ENCODE data around the gene B3GNT4. TPM values are rescaled to one million over a fixed set of nuclear protein-coding genes. Genes with fewer than 3 reads are reported as not detected.

B3GNT4 gene
- total and polyA plus RNA-seq, 2 donors (not counting 3 experiments of a cell fraction or from before 2014, with no cell fraction given): 0.11 to 0.31 TPM

DNA sequence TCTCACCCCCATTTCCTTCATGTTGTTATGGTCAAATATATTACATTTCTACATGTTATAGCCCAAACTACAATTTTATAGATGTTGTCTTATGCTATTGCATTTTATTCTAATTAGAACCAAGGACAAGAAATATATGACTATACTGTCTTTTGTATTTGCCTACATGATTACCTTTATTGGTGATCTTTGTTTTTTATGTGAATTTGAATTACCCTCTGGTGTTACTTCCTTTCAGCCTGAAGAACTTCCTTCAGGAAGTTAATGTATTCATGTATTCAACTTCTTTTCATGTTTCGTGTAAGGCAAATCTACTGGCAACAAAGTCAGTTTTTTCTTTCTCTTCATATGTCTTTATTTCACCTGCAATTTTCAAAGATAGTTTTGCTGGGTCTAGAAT lies 8.7 kb upstream of the B3GNT4 start:
- no peak overlapping the region for H2AFZ ChIP-seq (ENCODE audit: low read depth, low read length)
- no peak overlapping the region for H3K4me2 ChIP-seq (ENCODE audit: insufficient read depth, low read length)
- ChIA-PET POLR2A (no interaction called here), CTCF (interaction anchor here (0.7 to 1.6 kb wide), 3 partner anchors 40 to 73 kb away, joined by 3 read pairs; no protein-coding TSS in a partner anchor)
- no peaks in the 10 kb centered on the region for H3K4me1 ChIP-seq (ENCODE audit: control insufficient read depth, extremely low read depth, insufficient read depth, low read length)
- no peaks in the 10 kb centered on the region for H3K27me3 ChIP-seq (ENCODE audit: control insufficient read depth in 2 of 2, insufficient read depth in 2 of 2, low read length in 2 of 2)
- FAIRE-seq: no peak
- TF ChIP-seq, protein P1, sequence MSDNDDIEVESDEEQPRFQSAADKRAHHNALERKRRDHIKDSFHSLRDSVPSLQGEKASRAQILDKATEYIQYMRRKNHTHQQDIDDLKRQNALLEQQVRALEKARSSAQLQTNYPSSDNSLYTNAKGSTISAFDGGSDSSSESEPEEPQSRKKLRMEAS (IDR thresholded peaks at IDR 0.05; ENCODE audit: insufficient read depth, insufficient read length): no peak
- H3K79me2 ChIP-seq (ENCODE audit: control insufficient read depth, insufficient read depth, low read length): no peaks in the 10 kb centered on the region
- no peaks in the 10 kb centered on the region for H3K9me1 ChIP-seq (replicated peaks; ENCODE audit: control insufficient read depth, extremely low read depth, insufficient read depth, low read length)
- H4K20me1 ChIP-seq (replicated peaks; ENCODE audit: control insufficient read depth, extremely low read depth, insufficient read depth, low read length): no peaks in the 10 kb centered on the region
- no peak for DNase-seq (ENCODE audit: low read depth, low spot score)
- H3K9ac ChIP-seq (replicated peaks; ENCODE audit: extremely low read depth, insufficient read depth, low read length): no peak overlapping the region
- no TSS peak for BruUV-seq (replicated peaks)
- intact Hi-C loops (cut with micrococcal nuclease) (no loop called here), dilution Hi-C loops (cut with MboI; ENCODE audit: extremely low pct_ligation_motif_present, low sequenced_read_pairs) (no loop called here)
- no peak overlapping the region for H3K4me3 ChIP-seq (replicated peaks in 1 of 3; ENCODE audit: insufficient read depth in 1 of 3, low read depth in 1 of 3, low read length in 3 of 3)
- H3K9me3 ChIP-seq (replicated peaks; ENCODE audit: control insufficient read depth, insufficient read depth, low read length): no peaks in the 10 kb centered on the region
- H3K36me3 ChIP-seq (ENCODE audit: control insufficient read depth in 2 of 2, extremely low read depth in 1 of 2, insufficient read depth in 2 of 2, low read length in 2 of 2): no peaks in the 10 kb centered on the region
- no peak overlapping the region for H3K27ac ChIP-seq (ENCODE audit: insufficient read depth, low read depth, low read length)

GRCh38 chr12:122195405-122195804 lies 8.1 kb upstream of the B3GNT4 start:
- BruUV-seq (replicated peaks): no TSS peak
- DNase-seq (ENCODE audit: low read depth, low spot score) (no peak), FAIRE-seq (no peak)
- H4K20me1 ChIP-seq (replicated peaks; ENCODE audit: control insufficient read depth, extremely low read depth, insufficient read depth, low read length): no peaks in the 10 kb centered on the region
- H3K4me3 ChIP-seq (replicated peaks in 1 of 3; ENCODE audit: insufficient read depth in 1 of 3, low read depth in 1 of 3, low read length in 3 of 3): no peak overlapping the region
- intact Hi-C loops (cut with micrococcal nuclease) (no loop called here), dilution Hi-C loops (cut with MboI; ENCODE audit: extremely low pct_ligation_motif_present, low sequenced_read_pairs) (no loop called here)
- no peaks in the 10 kb centered on the region for H3K9me1 ChIP-seq (replicated peaks; ENCODE audit: control insufficient read depth, extremely low read depth, insufficient read depth, low read length)
- no peaks in the 10 kb centered on the region for H3K27me3 ChIP-seq (ENCODE audit: control insufficient read depth in 2 of 2, insufficient read depth in 2 of 2, low read length in 2 of 2)
- H3K4me2 ChIP-seq (ENCODE audit: insufficient read depth, low read length): no peak overlapping the region
- H3K36me3 ChIP-seq (ENCODE audit: control insufficient read depth in 2 of 2, extremely low read depth in 1 of 2, insufficient read depth in 2 of 2, low read length in 2 of 2): no peaks in the 10 kb centered on the region
- TF ChIP-seq EZH2 (IDR thresholded peaks at IDR 0.05; ENCODE audit: borderline replicate concordance, low read depth, low read length, severe bottlenecking): no peak
- no peak for TF ChIP-seq POLR2A (IDR thresholded peaks at IDR 0.05; ENCODE audit: low read depth, low read length)
- TF ChIP-seq MYC (IDR thresholded peaks at IDR 0.05; ENCODE audit: low read depth, low read length): no peak
- TF ChIP-seq FOS (IDR thresholded peaks at IDR 0.05; ENCODE audit: borderline replicate concordance, insufficient read depth, low read length): peak; percentile 14
- H3K9ac ChIP-seq (replicated peaks; ENCODE audit: extremely low read depth, insufficient read depth, low read length): no peak overlapping the region
- no peaks in the 10 kb centered on the region for H3K79me2 ChIP-seq (ENCODE audit: control insufficient read depth, insufficient read depth, low read length)
- H3K27ac ChIP-seq (ENCODE audit: insufficient read depth, low read depth, low read length): no peak overlapping the region
- CTCF ChIA-PET: interaction anchor here (1.2 to 1.6 kb wide), 3 partner anchors 41 to 141 kb away, joined by 3 to 7 read pairs (median 3); no protein-coding TSS in a partner anchor
- POLR2A ChIA-PET: no interaction called here
- no peaks in the 10 kb centered on the region for H3K4me1 ChIP-seq (ENCODE audit: control insufficient read depth, extremely low read depth, insufficient read depth, low read length)
- H2AFZ ChIP-seq (ENCODE audit: low read depth, low read length): no peak overlapping the region
- no peaks in the 10 kb centered on the region for H3K9me3 ChIP-seq (replicated peaks; ENCODE audit: control insufficient read depth, insufficient read depth, low read length)
